AG09309 (cell line): Measurements from ENCODE around the gene TMSB10.
"Not testable (repeated sequence)": the region's sequence is repeated elsewhere in the genome, so short reads cannot be mapped to it uniquely, and the experiment has no call there.

Experiments used
- DNase-seq: peaks from one replicate; pipeline ENCODE4 v3.0.0-alpha.2; 2010; ENCODE audit warnings: low read depth
- H3K4me3 ChIP-seq: 2 replicates; pipeline ENCODE4 v1.5.1; 2011; ENCODE audit warnings: mild to moderate bottlenecking, low read depth, low read length, moderate library complexity; ENCODE audit not compliant: control insufficient read depth
- CTCF ChIP-seq: IDR thresholded peaks from 2 replicates; pipeline ENCODE4 v1.5.1; 2011; ENCODE audit warnings: mild to moderate bottlenecking, low read depth, low read length, inconsistent platforms; ENCODE audit not compliant: insufficient read depth, control insufficient read depth; ENCODE audit errors: missing control alignments

TMSB10 gene

GRCh38 chr2:84874381-84875212 lies 30.9 kb upstream of the TMSB10 start:
- H3K4me3 ChIP-seq: no peak overlapping the region
- no peak for TF ChIP-seq CTCF
- DNase-seq: no peak

- H3K4me3 ChIP-seq: no peak overlapping the region
- DNase-seq: no peak
- TF ChIP-seq CTCF: no peak
These were observed 30.3 kb upstream of the TMSB10 start for GRCh38 chr2:84875213-84875560.

- H3K4me3 ChIP-seq: not testable (repeated sequence)
These were observed 29.8 kb upstream of the TMSB10 start for GRCh38 chr2:84875619-84876018.

GRCh38 chr2:84876369-84876768 lies 29.1 kb upstream of the TMSB10 start:
- no peak for TF ChIP-seq CTCF
- no peak overlapping the region for H3K4me3 ChIP-seq

More at GRCh38 chr2:84875619-84876018, 29.8 kb upstream of the TMSB10 start:
- not testable (repeated sequence) for DNase-seq

GRCh38 chr2:84878459-84878858 lies 27.0 kb upstream of the TMSB10 start:
- no peak for TF ChIP-seq CTCF
- no peak for DNase-seq
- H3K4me3 ChIP-seq: no peak overlapping the region

More at GRCh38 chr2:84876369-84876768, 29.1 kb upstream of the TMSB10 start:
- DNase-seq: no peak

GRCh38 chr2:84878896-84879583 lies 26.4 kb upstream of the TMSB10 start:
- DNase-seq: no peak
- H3K4me3 ChIP-seq: no peak overlapping the region
- TF ChIP-seq CTCF: no peak
